AG04449 (cell line): ENCODE data around the gene DAG1.

Experiments
- CTCF ChIA-PET: fragments of 350-600 bp; formaldehyde crosslinking; extraction: SDS; loops from one replicate; lab custom pipeline; 2021; ENCODE audit warnings: antibody characterized with exemption; lab: Yijun Ruan, JAX
- POLR2A ChIA-PET: fragments of 400-600, 350-600 bp; formaldehyde crosslinking; extraction: SDS; loops from one replicate; lab custom pipeline; 2020; ENCODE audit warnings: antibody characterized with exemption, inconsistent platforms; lab: Yijun Ruan, JAX
- DNase-seq: peaks from one replicate; pipeline ENCODE4 v3.0.0-alpha.2; 2010; ENCODE audit warnings: low read depth, low spot score
- H3K4me3 ChIP-seq: 2 replicates; pipeline ENCODE4 v1.5.1; 2011; ENCODE audit warnings: low read depth, mild to moderate bottlenecking, control low read depth, low read length
- CTCF ChIP-seq: IDR thresholded peaks from one replicate; pipeline ENCODE4 v1.5.1; 2011; ENCODE audit warnings: mild to moderate bottlenecking, moderate library complexity, low read length, control low read depth, inconsistent platforms; ENCODE audit not compliant: insufficient read depth; ENCODE audit errors: missing control alignments

DAG1 gene

DNA sequence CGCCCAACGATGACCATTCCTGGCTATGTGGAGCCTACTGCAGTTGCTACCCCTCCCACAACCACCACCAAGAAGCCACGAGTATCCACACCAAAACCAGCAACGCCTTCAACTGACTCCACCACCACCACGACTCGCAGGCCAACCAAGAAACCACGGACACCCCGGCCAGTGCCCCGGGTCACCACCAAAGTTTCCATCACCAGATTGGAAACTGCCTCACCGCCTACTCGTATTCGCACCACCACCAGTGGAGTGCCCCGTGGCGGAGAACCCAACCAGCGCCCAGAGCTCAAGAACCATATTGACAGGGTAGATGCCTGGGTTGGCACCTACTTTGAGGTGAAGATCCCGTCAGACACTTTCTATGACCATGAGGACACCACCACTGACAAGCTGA is 61.6 kb downstream of the DAG1 start:
- POLR2A ChIA-PET = no interaction called here

GRCh38 chr3:49533031-49533430 is 63.0 kb downstream of the DAG1 start:
- H3K4me3 ChIP-seq = no peak overlapping the region
- DNase-seq = no peak
- ChIA-PET POLR2A (no interaction called here), CTCF (interaction anchor here (13.0 kb wide), 1 partner anchor 138 kb away, joined by 441 read pairs; no protein-coding TSS in a partner anchor)
- no peak for TF ChIP-seq CTCF

More for the DNA sequence above, 61.6 kb downstream of the DAG1 start:
- no peak for TF ChIP-seq CTCF
- no peak for DNase-seq
- no peak overlapping the region for H3K4me3 ChIP-seq
- CTCF ChIA-PET = interaction anchor here (3.0 to 14.7 kb wide), 3 partner anchors 6 to 140 kb away, joined by 14 to 441 read pairs (median 161); no protein-coding TSS in a partner anchor

GRCh38 chr3:49533786-49534519 is 63.9 kb downstream of the DAG1 start:
- no peak for TF ChIP-seq CTCF
- POLR2A ChIA-PET = no interaction called here
- DNase-seq = no peak
- H3K4me3 ChIP-seq = no peak overlapping the region
- CTCF ChIA-PET = interaction anchor here (0.7 to 13.0 kb wide), 4 partner anchors 9 to 137 kb away, joined by 3 to 441 read pairs (median 82); no protein-coding TSS in a partner anchor

- DNase-seq = no peak
- no peak for TF ChIP-seq CTCF
- H3K4me3 ChIP-seq = no peak overlapping the region
- ChIA-PET POLR2A (no interaction called here), CTCF (interaction anchor here (0.9 to 13.0 kb wide), 4 partner anchors 10 to 304 kb away, joined by 3 to 441 read pairs (median 82); no protein-coding TSS in a partner anchor)
Observed at GRCh38 chr3:49534581-49535441, 64.7 kb downstream of the DAG1 start.

DNA sequence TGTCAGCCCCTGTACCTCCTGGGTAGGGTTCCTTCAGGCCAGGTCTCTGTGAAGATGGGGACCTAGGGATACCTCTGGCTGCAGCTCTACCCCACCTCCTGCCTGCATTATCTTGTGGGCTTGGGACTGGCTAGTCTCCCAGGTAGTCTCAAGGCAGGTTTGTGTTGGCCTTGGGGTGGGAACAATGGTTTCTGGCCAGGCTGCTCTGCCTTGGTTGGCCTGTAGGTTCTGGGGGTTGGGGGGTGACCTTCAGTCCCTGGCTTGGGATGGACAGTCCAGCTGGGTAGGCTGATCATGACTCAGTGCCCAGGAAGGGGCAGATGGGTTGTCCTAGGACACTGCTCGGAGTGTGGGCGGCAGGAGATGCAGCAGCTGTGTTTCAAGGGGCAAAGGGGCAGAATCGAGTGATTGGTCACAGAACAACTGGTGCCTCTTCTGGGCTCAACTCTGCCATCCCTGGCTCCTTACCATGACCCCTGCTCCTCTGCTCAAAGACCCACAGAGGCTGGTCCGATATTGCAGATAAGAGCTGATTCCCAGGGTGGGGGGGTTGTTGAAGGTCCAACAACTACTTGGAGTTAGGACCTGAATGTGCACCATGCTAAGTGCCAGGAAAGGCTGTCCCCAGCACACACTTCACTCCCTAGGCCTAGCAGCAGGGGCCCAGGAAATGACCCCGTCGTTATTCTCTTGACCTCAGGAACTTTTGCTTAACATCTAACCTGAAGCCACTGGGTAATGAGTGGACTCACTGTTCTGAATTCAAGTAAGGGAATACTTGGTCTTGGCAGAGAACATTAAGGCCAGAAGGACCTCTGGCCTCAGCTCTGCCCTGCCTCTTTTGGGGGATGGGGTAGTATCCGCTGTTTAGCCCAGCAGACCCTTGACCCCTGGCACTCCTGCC is 66.2 kb downstream of the DAG1 start:
- ChIA-PET POLR2A (no interaction called here), CTCF (interaction anchor here (0.8 to 13.0 kb wide), 8 partner anchors 12 to 166 kb away, joined by 3 to 441 read pairs (median 4); partner anchors contain the start of gene BSN)
- no peak for DNase-seq
- H3K4me3 ChIP-seq = no peak overlapping the region
- TF ChIP-seq CTCF = no peak
